ENCODE data around the gene RBPMS2.

GRCh38 chr15:64738226-64739095, 36.9 kb downstream of the RBPMS2 start:
- TF ChIP-seq CTCF (IDR thresholded peaks at IDR 0.05) (no peak), POLR2A (IDR thresholded peaks at IDR 0.05) (no peak), POLR2AphosphoS5 (IDR thresholded peaks at IDR 0.05) (no peak)
